Measurements from ENCODE around the gene MEGF10.
"Not testable (repeated sequence)": the region's sequence is repeated elsewhere in the genome, so short reads cannot be mapped to it uniquely, and the experiment has no call there.

MEGF10 gene

GRCh38 chr5:127290019-127290945 is at the start of gene MEGF10:
TSS of gene MEGF10 (plus strand) at chr5:127290796. CDS start at chr5:127331309, 40,513 bp downstream.
- DNase-seq, result peak; percentile 51

GRCh38 chr5:127243011-127243410 is 47.6 kb upstream of the MEGF10 start:
- peak; percentile 10 for DNase-seq

DNA sequence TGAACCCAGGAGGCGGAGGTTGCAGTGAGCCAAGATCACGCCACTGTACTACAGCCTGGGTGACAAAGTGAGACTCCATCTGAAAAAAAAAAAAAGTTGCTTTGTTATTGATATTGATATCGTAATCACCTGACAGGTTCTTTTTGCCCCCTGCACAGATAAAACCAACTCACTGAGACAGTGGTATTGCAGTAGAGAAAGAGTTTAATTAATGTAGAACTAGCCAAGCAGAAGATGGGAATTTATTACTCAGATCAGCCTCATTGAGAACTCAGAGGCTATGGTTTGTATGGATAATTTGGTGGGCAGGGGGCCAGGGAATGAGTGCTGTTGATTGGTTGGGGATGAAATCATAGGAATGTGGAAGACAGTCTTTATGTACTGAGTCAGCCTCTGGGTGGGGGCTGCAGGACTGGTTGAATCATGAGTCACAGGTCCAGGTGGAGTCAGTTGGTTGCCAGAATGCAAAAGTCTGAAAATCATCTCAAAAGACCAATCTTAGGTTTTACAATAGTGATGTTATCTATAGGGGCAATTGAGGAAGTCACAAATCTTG is 35.8 kb upstream of the MEGF10 start:
- peak; percentile 86 for DNase-seq

GRCh38 chr5:127256886-127257597 is 33.6 kb upstream of the MEGF10 start:
- DNase-seq, result no peak

- DNase-seq, result peak; percentile 6
Observed at GRCh38 chr5:127260686-127261085, 29.9 kb upstream of the MEGF10 start.

- not testable (repeated sequence) for DNase-seq
Observed at GRCh38 chr5:127265473-127265872, 25.1 kb upstream of the MEGF10 start.

DNA sequence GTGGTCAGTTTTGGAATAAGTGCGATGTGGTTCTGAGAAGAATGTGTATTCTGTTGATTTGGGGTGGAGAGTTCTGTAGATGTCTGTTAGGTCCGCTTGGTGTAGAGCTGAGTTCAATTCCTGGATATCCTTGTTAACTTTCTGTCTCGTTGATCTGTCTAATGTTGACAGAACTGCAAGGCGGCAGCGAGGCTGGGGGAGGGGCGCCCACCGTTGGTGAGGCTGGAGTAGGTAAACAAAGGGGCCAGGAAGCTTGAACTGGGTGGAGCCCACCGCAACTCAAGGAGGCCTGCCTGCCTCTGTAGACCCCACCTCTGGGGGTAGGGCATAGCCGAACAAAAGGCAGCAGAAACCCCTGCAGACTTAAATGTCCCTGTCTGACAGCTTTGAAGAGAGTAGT is 22.3 kb upstream of the MEGF10 start:
- DNase-seq, result not testable (repeated sequence)

DNA sequence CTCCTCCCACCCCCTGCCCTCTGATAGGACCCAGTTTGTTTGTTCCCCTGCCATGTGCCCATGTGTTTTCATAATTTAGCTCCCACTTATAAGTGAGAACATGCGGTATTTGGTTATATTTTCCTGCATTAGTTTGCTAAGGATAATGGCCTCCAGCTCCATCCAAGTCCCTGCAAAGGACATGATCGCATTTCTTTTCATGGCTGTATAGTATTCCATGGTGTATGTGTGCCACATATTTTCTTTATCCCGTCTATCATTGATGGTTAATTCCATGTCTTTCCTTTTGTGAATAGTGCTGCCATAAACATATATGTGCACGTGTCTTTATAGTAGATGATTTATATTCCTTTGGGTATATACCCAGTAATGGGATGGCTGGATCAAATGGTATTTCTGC is 19.9 kb upstream of the MEGF10 start:
- not testable (repeated sequence) for DNase-seq

DNA sequence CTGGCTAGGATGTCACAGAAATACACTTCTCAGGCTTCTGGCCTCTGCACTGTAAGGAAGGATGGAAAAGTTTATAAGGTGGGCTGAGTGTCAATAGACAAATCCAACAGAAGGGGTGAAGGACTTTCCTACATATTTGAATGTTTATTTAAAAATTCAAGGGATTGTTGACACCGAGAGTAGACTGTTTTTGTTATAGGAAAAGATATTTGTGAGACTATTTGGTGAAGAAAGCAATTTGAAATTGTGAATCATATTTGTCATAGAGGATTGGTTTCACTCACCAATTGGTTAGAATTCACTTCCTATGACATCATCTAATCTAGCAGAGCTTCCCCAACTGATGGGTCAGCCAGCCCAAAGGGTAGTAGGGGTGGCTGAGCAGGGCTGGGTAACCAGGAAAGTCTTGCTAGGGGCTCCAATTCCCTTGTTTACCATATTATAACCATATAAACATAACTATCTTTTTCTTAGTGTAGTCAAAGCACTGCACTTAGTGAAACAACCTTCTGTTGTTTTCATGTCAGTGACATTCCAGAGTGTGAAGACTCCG is 14.9 kb upstream of the MEGF10 start:
- DNase-seq, result no peak

- no peak for DNase-seq
Observed at GRCh38 chr5:127280491-127281220, 9.9 kb upstream of the MEGF10 start.

GRCh38 chr5:127281609-127282008 is 9.0 kb upstream of the MEGF10 start:
- DNase-seq, result no peak

DNA sequence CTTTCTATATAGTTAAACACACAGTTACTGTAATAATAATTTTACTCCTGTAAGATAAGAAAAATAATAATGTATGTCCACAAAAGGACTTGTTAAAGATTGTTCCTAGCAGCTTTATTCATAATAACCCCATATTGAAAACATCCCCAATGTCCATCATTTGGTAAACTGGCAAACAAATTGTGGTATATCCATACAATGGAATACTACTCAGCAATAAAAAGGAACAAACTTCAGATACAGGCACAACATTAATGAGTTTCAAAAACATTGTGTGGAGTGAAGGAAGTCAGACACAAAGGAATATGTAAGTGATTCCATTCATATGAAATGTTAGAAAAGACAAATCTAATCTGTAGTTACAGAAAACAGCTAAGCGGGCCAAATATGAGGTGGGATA is 1.9 kb upstream of the MEGF10 start:
- no peak for DNase-seq

DNA sequence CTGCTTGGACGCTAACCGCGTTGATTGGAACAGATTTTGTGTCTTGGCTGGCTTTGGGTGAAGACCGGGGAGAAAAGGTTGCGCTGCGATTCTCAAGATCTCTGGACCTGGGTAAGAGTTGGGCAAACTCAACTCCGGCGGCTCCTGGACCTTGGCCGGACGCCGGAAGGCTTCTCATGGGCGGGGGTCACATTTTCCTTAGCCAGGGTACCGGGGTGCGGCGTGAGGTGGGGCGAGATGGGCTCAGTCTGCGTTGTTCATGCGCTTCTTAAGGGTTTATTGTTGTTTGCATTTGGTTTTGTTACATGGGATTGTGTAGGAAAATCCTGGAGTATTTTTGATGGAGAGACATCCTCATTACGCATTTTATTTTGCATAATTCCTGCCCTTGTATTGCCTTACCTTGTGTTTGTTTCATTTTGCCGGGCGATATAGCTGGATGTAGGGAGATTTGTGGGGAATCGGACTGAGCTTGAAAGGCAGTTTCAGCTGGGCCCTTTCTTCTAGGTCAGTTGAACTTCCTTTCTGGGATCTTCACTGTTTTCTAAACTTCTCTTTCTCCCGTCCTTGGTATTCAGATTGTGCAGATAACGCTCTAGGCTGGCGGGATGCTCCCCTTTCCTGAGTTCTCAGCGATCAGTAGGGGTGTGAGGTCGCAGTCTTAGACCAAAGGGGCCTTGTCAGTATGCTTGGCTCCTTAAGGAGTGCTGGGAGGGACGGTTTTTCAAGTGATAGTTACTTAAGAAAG is 524 bp downstream of the MEGF10 start:
- no peak for DNase-seq

GRCh38 chr5:127292030-127292735 is 1.6 kb downstream of the MEGF10 start:
- no peak for DNase-seq

DNA sequence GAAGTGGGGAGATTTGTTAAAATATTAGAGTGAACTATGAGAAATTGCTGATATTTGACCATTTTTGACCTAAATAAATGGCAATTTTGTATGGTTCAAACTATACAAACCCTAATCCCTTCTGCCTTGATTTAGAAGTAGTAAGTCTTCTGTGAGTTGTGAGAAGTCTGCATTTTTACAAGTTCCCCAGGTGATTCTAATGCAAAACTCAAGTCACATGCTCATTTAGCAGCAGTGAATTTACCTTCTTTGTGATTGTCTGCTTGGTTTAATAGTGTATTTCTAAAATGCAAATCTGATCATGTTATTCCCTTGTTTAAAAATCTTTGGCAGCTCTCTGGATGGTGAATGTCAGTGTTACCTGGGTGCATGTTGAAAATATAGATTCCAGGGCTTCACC is 2.8 kb downstream of the MEGF10 start:
- no peak for DNase-seq

DNA sequence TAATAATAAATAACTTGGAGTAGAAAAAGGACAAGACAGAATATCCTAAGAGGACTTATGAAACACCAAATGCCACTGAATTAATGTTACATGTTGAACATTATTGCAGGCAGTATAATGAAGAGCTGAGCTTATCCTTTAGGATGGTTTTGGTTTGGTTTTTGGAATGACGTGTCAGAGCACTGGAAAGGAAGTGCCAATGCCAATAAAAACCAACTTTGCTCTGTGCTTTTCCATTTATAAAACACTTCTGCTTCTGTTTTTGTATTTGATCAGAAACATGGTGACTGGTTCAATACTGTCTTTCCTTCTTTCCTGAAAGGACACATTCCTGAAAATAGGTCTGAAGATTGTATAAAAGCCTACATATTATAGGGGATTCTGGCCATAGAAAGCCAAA is 4.2 kb downstream of the MEGF10 start:
- DNase-seq, result no peak

DNA sequence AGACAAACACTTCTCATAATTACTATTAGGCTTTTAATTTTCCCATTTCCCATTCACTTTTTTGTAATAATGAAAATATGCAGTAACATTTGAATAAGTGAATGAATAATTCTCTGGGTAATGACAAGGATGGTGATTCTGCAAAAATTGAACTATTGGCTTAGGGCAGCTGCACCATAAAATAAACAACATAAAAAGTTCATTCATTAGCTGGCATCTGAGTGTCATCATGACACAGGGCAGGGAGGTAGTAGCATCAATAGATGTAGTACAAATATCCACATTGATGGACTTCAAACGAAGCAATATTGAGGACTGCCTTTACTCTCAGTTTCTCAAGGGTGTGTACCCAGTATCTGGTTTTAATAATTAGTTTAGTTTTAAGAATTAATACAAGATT is 4.9 kb downstream of the MEGF10 start:
- no peak for DNase-seq

GRCh38 chr5:127296321-127296720 is 5.7 kb downstream of the MEGF10 start:
- DNase-seq, result peak; percentile 71

DNA sequence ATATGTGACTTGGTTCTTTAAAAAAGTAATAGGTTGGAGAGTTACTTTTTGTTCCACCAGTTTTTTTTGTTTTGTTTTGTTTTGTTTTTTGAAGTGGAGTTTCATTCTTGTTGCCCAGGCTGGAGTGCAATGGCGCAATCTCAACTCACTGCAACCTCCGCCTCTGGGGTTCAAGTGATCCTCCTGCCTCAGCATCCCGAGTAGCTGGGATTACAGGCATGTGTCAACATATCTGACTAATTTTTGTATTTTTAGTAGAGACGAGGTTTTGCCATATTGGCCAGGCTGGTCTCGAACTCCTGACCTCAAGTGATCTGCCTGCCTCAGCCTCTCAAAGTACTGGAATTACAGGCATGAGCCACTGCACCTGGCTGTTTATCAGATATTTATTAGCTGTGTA is 6.3 kb downstream of the MEGF10 start:
- DNase-seq, result not testable (repeated sequence)

- no peak for DNase-seq
Observed at GRCh38 chr5:127297348-127298035, 6.9 kb downstream of the MEGF10 start.

GRCh38 chr5:127298036-127298429 is 7.4 kb downstream of the MEGF10 start:
- DNase-seq, result no peak

Measured in fibroblast of upper back skin (primary cell).